MG63 (cell line): ENCODE measurements around the gene ZNF827. TPM values are rescaled to one million over a fixed set of nuclear protein-coding genes. Genes with fewer than 3 reads are reported as not detected.

ENCODE experiments used
- DNase-seq: peaks from one replicate; pipeline ENCODE4 v3.0.0-alpha.2; 2020
- H3K27me3 ChIP-seq: fragments of 250-450 bp; sonication (Bioruptor Pico); 2 replicates; pipeline ENCODE4 v1.5.1; 2020; ENCODE audit warnings: mild to moderate bottlenecking, moderate library complexity
- H3K36me3 ChIP-seq: fragments of 250-450 bp; sonication (Bioruptor Pico); 2 replicates; pipeline ENCODE4 v1.5.1; 2020; ENCODE audit warnings: mild to moderate bottlenecking, moderate library complexity
- H3K4me3 ChIP-seq: fragments of 250-450 bp; sonication (Bioruptor Pico); 2 replicates; pipeline ENCODE4 v1.5.1; 2020; ENCODE audit warnings: mild to moderate bottlenecking, moderate library complexity
- H3K9me3 ChIP-seq: fragments of 250-450 bp; sonication (Bioruptor Pico); 2 replicates; pipeline ENCODE4 v1.5.1; 2020; ENCODE audit warnings: mild to moderate bottlenecking, moderate library complexity
- total RNA-seq: library from RNA; depleted of rRNA; stranded (reverse); fragments of >200 nt; shearing (Covaris generic); gene quantifications from 2 replicates; pipeline ENCODE4 v1.2.3, GENCODE V29; 2014; ENCODE audit warnings: low replicate concordance

Gene ZNF827
- total RNA-seq, 1 experiment from 2014 or later = 0.86 TPM

DNA sequence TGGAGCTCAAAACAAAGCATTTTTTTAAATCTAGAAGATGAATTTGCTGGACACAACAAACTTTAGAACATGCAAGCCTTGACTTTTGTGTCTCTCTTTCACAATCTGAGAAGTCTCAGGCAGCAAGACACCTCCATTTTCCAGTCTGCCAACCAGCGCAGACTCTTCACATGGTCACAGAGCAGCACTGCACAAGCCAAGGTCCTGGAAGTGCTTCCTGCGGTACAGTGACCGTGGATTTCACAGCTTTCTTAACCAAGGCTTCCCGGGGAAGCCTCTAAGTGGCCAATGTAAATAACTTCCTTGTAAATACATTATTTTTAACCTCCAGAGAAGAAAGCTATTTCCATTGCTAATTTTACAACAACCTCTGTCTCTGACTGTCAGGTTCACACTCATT lies 31.2 kb downstream of the ZNF827 start:
- no peaks in the 10 kb centered on the region for H3K9me3 ChIP-seq
- H3K27me3 ChIP-seq = no peaks in the 10 kb centered on the region
- H3K36me3 ChIP-seq = no peaks in the 10 kb centered on the region
- DNase-seq = no peak
- no peak overlapping the region for H3K4me3 ChIP-seq

DNA sequence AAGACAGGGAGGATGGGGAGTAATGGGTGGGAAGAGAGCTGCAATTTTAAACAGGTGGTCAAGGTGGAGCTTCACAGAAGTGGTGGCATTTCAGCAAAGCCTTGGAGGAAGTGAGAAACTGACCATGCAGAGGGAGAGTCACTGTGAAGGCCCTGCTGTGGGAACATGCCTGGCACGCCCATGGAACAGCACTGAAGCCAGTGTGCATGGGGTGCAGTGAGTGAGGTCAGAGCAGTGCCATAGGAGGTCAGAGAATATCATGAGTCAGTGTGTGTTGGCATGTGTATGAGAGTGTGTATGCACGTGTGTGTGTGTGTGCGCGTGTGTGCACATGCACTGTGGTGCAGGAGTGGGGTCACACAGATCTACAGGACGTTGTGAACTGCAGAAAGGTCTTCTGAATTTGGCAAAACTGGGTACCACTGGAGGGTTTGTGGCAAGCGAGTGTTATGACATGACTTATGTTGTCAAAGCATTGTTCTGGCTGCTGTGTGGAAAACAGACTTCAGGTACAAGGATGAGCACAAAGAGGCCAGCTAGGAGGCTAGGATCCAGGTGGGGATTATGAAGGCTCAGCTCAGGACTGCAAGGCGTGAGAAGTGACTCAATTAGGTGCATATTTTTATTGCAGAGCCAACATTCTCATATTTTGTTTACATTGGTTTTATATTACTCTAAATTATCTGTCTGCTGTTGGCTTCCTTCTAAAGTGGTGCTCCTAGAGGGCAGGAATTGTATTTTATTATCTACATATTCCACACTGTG lies 34.0 kb downstream of the ZNF827 start:
- no peak for DNase-seq
- no peaks in the 10 kb centered on the region for H3K9me3 ChIP-seq
- H3K4me3 ChIP-seq = no peak overlapping the region
- no peaks in the 10 kb centered on the region for H3K27me3 ChIP-seq
- H3K36me3 ChIP-seq = no peaks in the 10 kb centered on the region

DNA sequence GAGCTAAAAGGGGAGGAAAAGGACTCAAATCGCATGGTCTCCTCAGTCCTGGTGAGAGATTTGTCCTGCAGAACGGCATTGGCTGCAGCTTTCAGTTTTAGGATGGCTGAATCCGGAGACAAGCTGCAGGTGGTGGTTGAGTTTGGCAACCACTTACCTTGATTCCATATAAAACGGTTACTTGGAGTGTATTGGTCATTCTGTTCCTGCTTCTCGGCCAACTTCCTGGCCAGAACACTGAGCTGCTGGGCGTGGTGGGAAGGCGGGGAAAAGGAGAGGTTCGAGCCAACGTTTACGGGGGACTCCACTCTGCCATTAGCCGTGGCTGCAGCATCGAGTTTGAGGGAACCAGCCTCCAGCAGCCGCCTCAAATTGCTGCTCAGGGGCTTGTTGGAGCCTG lies 36.1 kb downstream of the ZNF827 start:
- Histone ChIP-seq H3K36me3 (no peaks in the 10 kb centered on the region), H3K27me3 (no peaks in the 10 kb centered on the region), H3K9me3 (no peaks in the 10 kb centered on the region), H3K4me3 (no peak overlapping the region)
- DNase-seq = no peak

DNA sequence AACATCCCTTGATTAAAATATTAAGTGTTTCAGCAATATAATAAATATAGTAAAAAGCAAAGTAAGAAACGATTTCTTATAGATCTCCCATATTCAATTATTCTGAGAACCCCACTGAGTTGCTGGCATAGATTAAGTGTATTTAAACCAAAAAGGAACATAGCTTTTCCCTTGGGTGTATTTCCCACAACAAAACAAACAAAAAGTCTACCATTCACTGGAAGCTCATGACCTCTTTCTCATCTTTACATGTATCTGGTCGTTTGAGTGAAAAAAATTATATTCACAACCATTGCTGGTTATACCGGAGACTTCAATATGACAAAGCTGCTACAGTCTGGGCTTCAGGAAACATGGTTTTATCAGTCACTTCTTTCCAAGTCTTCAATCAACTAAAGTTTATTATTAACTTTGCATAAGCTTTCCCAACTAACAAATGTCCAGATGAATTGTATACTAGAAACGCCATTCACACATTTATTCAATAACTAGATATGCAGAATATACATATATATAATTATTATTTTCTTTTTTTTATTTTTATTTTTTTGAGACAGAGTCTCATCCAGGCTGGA lies 38.6 kb downstream of the ZNF827 start:
- H3K27me3 ChIP-seq = no peaks in the 10 kb centered on the region
- H3K36me3 ChIP-seq = no peaks in the 10 kb centered on the region
- no peak for DNase-seq
- no peaks in the 10 kb centered on the region for H3K9me3 ChIP-seq
- no peak overlapping the region for H3K4me3 ChIP-seq

DNA sequence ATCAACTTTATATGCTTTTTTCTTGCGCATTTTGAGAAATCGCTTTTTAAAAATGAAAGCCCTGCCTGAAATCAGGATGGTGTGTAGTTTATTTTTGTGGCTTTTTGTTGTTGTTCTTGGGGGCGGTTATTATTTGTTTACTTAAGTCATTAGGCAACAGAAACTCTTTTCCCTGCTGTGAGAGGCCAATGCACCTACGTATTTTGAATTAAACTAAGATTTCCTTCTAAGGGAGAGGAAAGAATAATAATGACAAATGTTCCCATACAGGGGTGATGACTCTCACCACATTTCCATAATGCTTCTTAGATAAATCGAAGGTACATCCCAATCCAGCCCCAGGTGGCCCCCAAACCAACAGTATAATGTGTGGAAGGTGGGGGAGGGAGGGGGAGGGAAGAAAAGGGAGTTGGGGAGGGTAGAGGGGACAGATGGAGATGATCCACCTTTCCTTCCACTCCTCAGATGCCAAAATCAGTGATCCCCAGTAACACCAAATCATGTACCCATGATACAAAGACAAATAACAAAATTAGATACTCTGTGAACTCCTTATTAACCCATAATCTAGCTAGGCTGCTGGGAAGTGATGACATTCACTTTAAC lies 39.6 kb downstream of the ZNF827 start:
- no peak for DNase-seq
- Histone ChIP-seq H3K4me3 (no peak overlapping the region), H3K27me3 (no peaks in the 10 kb centered on the region), H3K36me3 (no peaks in the 10 kb centered on the region), H3K9me3 (no peaks in the 10 kb centered on the region)

DNA sequence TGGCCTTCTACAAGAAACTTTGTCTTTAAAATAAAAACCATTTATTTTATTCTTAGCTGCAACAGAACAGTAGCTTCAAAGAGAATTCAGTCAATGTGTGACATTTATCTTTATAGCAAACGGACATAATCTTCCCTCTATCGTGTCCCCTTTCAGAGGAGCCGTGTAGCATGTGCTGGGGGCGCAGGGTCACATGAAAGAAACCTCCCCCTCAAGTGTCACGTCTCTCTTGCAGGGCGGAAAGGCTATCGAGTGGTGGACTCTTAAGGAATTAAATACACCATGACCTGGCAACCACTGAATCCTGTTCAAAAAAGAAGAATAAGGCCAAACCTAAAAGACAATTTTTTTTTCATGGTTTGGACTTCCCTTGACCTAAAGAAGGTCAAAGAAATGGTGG lies 40.2 kb downstream of the ZNF827 start:
- Histone ChIP-seq H3K27me3 (no peaks in the 10 kb centered on the region), H3K36me3 (no peaks in the 10 kb centered on the region), H3K4me3 (no peak overlapping the region), H3K9me3 (no peaks in the 10 kb centered on the region)
- no peak for DNase-seq

DNA sequence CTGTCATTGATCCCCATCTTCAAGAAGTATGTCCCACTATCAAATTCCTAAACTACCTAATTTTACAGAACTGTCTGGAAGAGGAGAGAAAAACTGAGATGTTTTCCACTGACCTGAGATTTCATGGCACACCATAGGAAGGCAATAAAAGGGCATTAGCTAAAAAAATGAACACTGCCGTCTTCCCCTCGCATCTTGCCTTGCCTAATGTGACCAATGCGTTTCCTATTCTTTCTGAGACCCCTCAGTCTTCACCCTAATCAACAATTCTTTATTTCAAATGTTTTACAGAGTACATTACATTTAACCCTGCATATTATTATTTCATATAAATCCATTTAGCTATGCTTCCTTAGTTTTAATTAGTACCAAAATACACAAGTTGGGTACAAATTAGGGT lies 43.6 kb downstream of the ZNF827 start:
- Histone ChIP-seq H3K27me3 (no peaks in the 10 kb centered on the region), H3K36me3 (no peaks in the 10 kb centered on the region), H3K9me3 (no peaks in the 10 kb centered on the region), H3K4me3 (no peak overlapping the region)
- DNase-seq = no peak

DNA sequence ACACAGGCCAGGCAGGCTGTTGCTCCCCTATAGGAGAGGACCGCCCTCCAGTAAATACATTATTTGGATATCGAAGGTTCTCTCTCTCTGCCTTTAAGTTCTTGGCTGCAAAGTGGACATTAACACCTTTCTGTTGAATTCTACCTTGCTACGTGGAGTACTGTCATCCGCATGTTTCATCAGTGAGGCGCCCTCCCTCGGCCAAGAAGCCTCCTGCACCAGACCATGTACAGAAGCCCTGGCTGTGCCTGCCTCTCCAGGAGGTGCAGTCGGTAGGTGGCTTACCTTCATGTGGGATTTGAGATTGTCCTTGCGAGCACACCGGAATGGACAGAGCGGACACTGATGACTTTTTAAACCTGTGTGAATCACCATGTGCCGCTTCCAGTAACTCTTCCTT lies 46.7 kb downstream of the ZNF827 start:
- no peak for DNase-seq
- Histone ChIP-seq H3K4me3 (no peak overlapping the region), H3K36me3 (no peaks in the 10 kb centered on the region), H3K9me3 (no peaks in the 10 kb centered on the region), H3K27me3 (no peaks in the 10 kb centered on the region)

DNA sequence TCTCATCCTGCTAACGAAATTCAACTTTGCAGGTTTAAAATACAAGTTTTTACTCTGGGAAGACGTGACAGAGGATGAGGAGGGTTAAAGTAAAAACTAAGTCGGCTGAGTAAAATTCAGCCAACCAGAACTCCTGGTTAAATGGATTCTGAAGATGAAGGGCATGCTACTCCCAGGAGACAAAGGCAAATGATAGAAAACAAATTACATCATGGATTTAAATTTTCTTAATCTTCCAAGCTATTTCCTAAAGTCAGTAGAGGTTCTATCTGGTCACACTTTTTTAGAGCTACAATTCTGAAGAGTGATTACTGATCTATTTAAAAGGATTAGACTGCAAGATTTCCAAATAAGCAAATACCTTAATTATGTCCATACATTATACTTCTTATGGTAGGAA lies 47.9 kb downstream of the ZNF827 start:
- no peak overlapping the region for H3K4me3 ChIP-seq
- no peaks in the 10 kb centered on the region for H3K9me3 ChIP-seq
- DNase-seq = no peak
- H3K36me3 ChIP-seq = no peaks in the 10 kb centered on the region
- no peaks in the 10 kb centered on the region for H3K27me3 ChIP-seq

DNA sequence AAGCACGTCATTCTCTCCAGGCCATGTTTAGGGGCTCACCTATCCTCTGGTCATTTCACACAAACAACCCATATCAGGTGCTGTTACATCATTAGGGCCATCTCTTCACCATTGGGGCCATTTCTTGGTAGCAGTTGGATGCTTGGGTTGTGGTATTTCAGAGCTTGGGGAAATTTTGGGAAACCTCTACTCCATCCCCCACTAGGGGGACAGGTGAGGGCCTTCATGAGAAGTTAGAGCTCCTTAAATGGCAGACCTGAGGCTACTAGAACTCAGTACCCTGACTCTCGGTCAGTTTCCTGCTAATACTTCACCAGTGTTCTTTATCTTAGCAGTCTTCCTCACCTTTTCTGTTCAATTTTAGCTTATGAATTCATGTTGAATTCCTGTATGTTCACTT lies 50.2 kb downstream of the ZNF827 start:
- DNase-seq = no peak
- no peaks in the 10 kb centered on the region for H3K9me3 ChIP-seq
- no peaks in the 10 kb centered on the region for H3K27me3 ChIP-seq
- no peaks in the 10 kb centered on the region for H3K36me3 ChIP-seq
- no peak overlapping the region for H3K4me3 ChIP-seq

DNA sequence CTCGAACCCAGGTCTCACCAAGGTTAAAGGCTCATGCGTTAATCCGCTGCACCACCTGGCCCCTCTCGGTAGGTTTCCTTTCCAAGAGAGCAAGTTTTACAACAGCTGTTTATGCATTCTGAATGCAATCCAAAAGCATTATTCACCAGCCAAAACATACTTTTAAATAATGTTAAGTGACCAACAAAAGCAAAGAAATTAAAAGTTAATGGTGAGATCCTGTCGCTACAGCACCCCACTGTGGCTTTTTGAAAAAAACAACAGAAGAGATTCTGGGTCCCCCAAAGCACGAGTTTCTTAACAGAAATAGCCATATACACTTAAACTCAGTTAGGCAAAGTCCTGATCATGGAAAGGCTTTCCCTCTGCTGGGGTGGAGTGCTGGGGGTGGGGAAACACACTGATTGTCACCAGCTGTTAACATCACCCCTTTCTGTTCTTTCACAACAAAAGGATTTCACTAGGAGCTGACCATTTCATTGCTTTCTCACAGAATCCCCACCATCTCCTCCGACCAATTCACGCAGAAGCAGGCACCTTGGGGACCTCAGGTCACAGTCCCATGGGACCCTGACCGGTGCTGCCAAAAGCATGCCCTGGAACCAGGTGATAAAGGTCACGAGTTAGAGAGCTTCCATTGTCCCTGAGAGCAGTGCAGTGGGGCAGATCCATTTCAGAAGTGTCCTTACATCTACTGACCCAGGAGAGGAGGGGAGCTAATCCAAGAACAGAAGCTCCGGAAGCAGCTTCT lies 51.2 kb downstream of the ZNF827 start:
- Histone ChIP-seq H3K27me3 (no peaks in the 10 kb centered on the region), H3K36me3 (no peaks in the 10 kb centered on the region), H3K4me3 (no peak overlapping the region), H3K9me3 (no peaks in the 10 kb centered on the region)
- no peak for DNase-seq

DNA sequence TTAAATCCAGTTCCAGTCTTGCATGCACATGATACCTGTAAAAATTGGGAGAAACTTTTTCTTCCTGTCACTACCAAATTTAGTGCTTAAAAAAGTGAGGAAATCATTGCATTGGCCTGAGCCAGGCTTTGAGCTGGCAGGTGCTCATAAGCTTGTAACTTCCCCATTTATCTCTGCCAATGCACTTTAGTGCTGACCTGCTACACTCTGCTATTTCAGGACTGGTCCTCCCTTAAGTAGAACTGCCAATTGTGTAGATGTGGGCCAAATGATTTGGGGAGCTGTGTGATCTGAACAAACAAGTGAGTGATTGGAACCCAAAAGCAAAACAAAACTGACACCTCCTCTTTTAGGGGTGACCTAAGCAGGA lies 51.8 kb downstream of the ZNF827 start:
- H3K4me3 ChIP-seq = no peak overlapping the region
- H3K36me3 ChIP-seq = no peaks in the 10 kb centered on the region
- H3K9me3 ChIP-seq = no peaks in the 10 kb centered on the region
- no peaks in the 10 kb centered on the region for H3K27me3 ChIP-seq
- peak; percentile 24 for DNase-seq

DNA sequence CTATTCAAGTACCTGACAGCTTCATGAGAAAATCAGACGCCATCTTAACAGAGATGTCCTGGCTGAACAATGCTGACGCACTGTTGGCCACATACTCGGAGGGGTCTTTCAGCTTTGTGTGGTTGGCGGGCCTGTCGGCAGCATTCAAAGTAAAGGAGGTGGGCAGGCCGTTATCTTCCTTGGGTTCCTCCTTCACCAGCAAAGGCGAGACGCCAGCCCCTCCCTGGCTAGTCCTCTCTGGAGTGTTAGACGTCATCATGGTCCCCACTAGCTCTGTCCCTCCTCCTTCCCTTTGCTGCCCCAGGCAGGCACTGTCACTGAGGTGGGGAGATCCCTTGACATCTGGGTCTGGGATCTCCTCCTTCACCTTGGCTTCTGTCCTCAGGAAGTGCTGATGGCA lies 53.0 kb downstream of the ZNF827 start:
- Histone ChIP-seq H3K4me3 (no peak overlapping the region), H3K36me3 (no peaks in the 10 kb centered on the region), H3K27me3 (no peaks in the 10 kb centered on the region), H3K9me3 (no peaks in the 10 kb centered on the region)
- no peak for DNase-seq

DNA sequence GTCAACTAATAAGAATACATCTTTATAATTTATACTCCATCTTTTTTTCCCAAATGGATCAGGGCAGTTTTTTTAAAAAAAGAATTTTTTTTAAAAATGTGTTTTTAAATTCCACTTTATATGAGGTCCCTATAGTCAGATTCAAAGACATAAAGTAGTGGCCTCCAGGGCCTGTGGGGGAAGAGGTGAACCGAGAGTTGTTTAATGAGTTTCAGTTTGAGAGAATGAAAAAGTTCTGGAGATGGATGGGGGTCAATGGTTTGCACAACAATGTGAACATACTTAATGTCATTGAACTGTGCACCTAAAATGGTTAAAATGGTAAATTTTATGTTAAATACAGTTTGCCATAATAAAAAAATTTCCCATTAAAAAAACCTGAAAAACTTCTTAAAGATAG lies 53.8 kb downstream of the ZNF827 start:
- Histone ChIP-seq H3K27me3 (no peaks in the 10 kb centered on the region), H3K36me3 (no peaks in the 10 kb centered on the region), H3K9me3 (no peaks in the 10 kb centered on the region), H3K4me3 (no peak overlapping the region)
- no peak for DNase-seq

DNA sequence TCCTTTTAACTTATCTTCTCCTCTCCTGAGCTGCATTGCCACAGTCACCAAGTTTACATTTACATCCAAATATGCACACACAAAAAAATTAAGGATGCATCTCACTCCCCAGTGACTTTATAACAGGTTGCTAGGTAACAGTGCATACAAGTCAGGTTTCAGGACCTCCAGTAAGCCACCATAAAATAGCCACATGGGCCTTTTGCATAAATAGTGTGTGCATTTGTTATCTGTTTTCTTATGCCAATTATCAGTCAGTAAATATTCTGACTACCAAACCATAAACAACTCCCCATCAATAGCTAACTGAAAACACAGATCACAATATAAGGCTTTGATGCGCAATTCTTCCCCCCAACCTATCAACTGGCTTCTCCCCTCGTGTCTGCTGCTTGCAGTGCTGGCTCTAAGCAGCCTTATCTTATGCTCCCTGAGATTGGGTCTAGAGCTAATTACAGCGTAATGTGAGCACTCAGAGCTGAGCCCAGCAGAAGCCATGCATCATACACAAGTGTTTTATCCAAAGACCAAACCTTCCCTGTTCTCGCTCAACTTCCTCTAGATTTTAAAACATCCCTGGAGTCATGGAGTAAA lies 55.4 kb downstream of the ZNF827 start:
- Histone ChIP-seq H3K27me3 (no peaks in the 10 kb centered on the region), H3K36me3 (no peaks in the 10 kb centered on the region), H3K9me3 (no peaks in the 10 kb centered on the region), H3K4me3 (no peak overlapping the region)
- no peak for DNase-seq

DNA sequence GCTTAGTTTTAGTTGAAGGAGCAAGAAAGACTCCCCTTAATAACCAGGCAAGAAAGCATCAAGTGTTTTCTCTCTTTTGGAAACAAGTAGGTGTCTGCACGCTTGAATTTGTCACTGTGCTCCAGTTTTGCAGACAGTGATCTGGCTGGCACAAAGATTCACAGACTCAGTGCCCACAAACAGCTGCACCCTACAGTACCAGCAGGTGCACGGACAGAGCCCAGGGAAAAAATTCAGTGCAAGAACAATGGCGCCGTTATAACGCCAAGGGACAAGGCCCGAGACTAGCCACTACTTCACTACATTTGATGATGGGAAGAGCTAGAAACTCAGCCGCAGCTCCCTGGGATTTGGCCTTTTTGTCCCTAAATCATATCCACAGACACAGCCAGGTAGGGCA lies 56.0 kb downstream of the ZNF827 start:
- H3K27me3 ChIP-seq = no peaks in the 10 kb centered on the region
- no peaks in the 10 kb centered on the region for H3K36me3 ChIP-seq
- no peaks in the 10 kb centered on the region for H3K9me3 ChIP-seq
- no peak overlapping the region for H3K4me3 ChIP-seq
- no peak for DNase-seq

DNA sequence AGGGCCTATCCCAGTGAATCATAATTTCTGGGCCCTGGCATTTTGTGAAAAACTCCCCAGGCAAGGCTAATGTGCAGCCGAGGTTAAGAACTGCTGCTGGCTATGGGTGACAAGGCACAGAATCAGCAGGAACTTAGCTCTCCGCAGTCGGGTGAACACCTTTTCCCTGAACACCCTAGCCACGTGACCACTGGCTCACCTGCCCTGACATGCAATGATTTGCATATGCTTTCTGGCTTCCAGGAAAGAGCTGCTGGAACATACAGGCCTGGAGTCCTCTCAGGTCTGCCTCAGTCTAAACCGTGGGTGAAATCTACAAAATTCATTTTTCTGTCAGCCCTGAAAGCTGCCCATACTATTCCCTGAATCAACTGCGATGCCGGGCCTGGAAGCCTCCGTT lies 56.6 kb downstream of the ZNF827 start:
- DNase-seq = no peak
- Histone ChIP-seq H3K27me3 (no peaks in the 10 kb centered on the region), H3K4me3 (no peak overlapping the region), H3K9me3 (no peaks in the 10 kb centered on the region), H3K36me3 (no peaks in the 10 kb centered on the region)
